Loucy (cell line): ENCODE measurements around the gene SPAM1.

Source experiments
- H2AFZ ChIP-seq: fragments of 200-600 bp; sonication (generic); 2 replicates; pipeline ENCODE4 v1.6.0; 2016; ENCODE audit warnings: antibody characterized with exemption, mild to moderate bottlenecking, low read length, moderate library complexity
- H3F3A ChIP-seq: fragments of 200-600 bp; 2 replicates; pipeline ENCODE4 v1.6.0; 2016; ENCODE audit warnings: antibody characterized with exemption, low read depth, mild to moderate bottlenecking
- H3K27me3 ChIP-seq: fragments of 200-600 bp; sonication (generic); 2 replicates; pipeline ENCODE4 v1.6.1; 2014; ENCODE audit warnings: low read length, mild to moderate bottlenecking; ENCODE audit not compliant: insufficient read depth, poor library complexity, severe bottlenecking
- H3K36me3 ChIP-seq: fragments of 200-600 bp; sonication (generic); 2 replicates; pipeline ENCODE4 v1.6.1; 2016; ENCODE audit warnings: low read length; ENCODE audit not compliant: insufficient read depth
- H3K4me1 ChIP-seq: fragments of 200-600 bp; sonication (generic); 2 replicates; pipeline ENCODE4 v1.5.1; 2014; ENCODE audit warnings: low read length, mild to moderate bottlenecking; ENCODE audit not compliant: insufficient read depth, poor library complexity, severe bottlenecking
- H3K4me2 ChIP-seq: fragments of 200-600 bp; sonication (generic); 2 replicates; pipeline ENCODE4 v1.6.0; 2014; ENCODE audit warnings: antibody characterized with exemption, low read length, low read depth, mild to moderate bottlenecking; ENCODE audit not compliant: poor library complexity, severe bottlenecking
- H3K4me3 ChIP-seq: fragments of 200-600 bp; sonication (generic); 2 replicates; pipeline ENCODE4 v1.5.1; 2014; ENCODE audit warnings: low read length, mild to moderate bottlenecking, mixed read lengths; ENCODE audit not compliant: poor library complexity, severe bottlenecking
- H3K79me2 ChIP-seq: fragments of 200-600 bp; sonication (generic); 2 replicates; pipeline ENCODE4 v1.6.1; 2014; ENCODE audit warnings: low read length; ENCODE audit not compliant: insufficient read depth
- H3K9ac ChIP-seq: fragments of 200-600 bp; sonication (generic); 2 replicates; pipeline ENCODE4 v1.6.0; 2014; ENCODE audit warnings: mild to moderate bottlenecking, low read depth, low read length, moderate library complexity; ENCODE audit not compliant: poor library complexity, severe bottlenecking
- H3K9me2 ChIP-seq: fragments of 200-600 bp; sonication (generic); replicated peaks from 2 replicates; pipeline ENCODE4 v1.6.1; 2016; ENCODE audit warnings: low read depth, low read length, mixed read lengths
- H3K9me3 ChIP-seq: fragments of 200-600 bp; sonication (generic); 2 replicates; pipeline ENCODE4 v1.6.1; 2014; ENCODE audit warnings: mild to moderate bottlenecking, antibody characterized with exemption, low read length, low read depth; ENCODE audit not compliant: insufficient read depth
- H4K20me1 ChIP-seq: fragments of 200-600 bp; sonication (generic); 2 replicates; pipeline ENCODE4 v1.6.0; 2014; ENCODE audit warnings: antibody characterized with exemption, low read length, mild to moderate bottlenecking; ENCODE audit not compliant: insufficient read depth, poor library complexity, severe bottlenecking
- CTCF ChIP-seq: fragments of 200-600 bp; sonication (generic); conservative IDR thresholded peaks from 2 replicates; pipeline ENCODE4 v1.5.1; 2014; ENCODE audit warnings: mild to moderate bottlenecking, antibody characterized with exemption, low read length
- EZH2phosphoT487 ChIP-seq: fragments of 200-600 bp; IDR thresholded peaks from 2 replicates; pipeline ENCODE4 v1.6.1; 2018; ENCODE audit warnings: antibody characterized with exemption, mild to moderate bottlenecking, moderate library complexity, borderline replicate concordance

SPAM1 gene

DNA sequence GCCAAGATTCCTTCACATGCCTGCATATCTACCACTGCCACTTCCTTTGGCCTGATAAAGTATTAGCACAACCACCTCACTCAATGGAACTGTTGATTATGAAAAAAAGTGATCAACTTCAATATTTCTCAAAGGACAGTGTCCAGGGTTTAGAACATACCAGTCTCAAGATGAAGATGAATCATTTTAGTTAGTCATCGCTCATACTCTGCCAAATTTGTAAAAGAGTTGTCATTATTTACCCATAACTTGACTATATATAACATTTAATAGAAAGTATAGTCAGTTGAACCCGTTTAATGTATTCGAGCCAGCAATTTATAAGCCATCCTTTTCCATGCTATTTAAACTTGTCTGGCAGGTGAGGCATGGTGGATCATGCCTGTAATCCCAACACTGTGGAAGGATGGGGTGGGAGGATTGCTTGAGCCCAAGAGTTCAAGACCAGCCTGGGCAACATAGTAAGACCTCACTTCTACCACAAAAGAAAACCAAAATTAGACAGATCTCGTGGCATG, 33.2 kb downstream of the SPAM1 start:
- no peaks in the 10 kb centered on the region for H3K9me3 ChIP-seq
- no peak overlapping the region for H2AFZ ChIP-seq
- no peaks in the 10 kb centered on the region for H3K36me3 ChIP-seq
- H3K9ac ChIP-seq: no peak overlapping the region
- H4K20me1 ChIP-seq: no peaks in the 10 kb centered on the region
- no peak overlapping the region for H3K4me2 ChIP-seq
- H3F3A ChIP-seq: no peaks in the 10 kb centered on the region
- no peaks in the 10 kb centered on the region for H3K79me2 ChIP-seq
- no peaks in the 10 kb centered on the region for H3K27me3 ChIP-seq
- H3K4me3 ChIP-seq: no peak overlapping the region
- no peak for TF ChIP-seq CTCF
- no peak for TF ChIP-seq EZH2phosphoT487
- H3K9me2 ChIP-seq: no peaks in the 10 kb centered on the region
- no peaks in the 10 kb centered on the region for H3K4me1 ChIP-seq

DNA sequence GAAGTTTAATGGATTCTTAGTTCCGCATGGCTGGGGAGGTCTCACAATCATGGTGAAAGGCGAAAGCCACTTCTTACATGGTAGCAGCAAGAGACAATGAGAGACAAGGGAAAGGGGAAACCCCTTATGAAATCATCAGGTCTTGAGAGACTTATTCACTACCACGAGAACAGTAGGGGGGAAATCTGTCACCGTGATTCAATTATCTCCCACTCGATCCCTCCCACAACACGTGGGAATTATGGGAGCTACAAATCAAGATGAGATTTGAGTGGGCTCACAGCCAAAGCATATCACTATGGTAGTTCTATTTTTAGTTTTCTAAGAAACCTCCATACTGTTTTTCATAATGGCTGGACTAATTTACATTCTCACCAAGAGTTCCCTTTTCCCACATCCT, 36.7 kb downstream of the SPAM1 start:
- H3K9me2 ChIP-seq: no peaks in the 10 kb centered on the region
- no peaks in the 10 kb centered on the region for H4K20me1 ChIP-seq
- no peaks in the 10 kb centered on the region for H3K36me3 ChIP-seq
- H3F3A ChIP-seq: no peaks in the 10 kb centered on the region
- no peaks in the 10 kb centered on the region for H3K79me2 ChIP-seq
- no peak overlapping the region for H3K4me2 ChIP-seq
- H2AFZ ChIP-seq: no peak overlapping the region
- no peaks in the 10 kb centered on the region for H3K4me1 ChIP-seq
- no peak overlapping the region for H3K9ac ChIP-seq
- no peaks in the 10 kb centered on the region for H3K27me3 ChIP-seq
- TF ChIP-seq EZH2phosphoT487: no peak
- no peaks in the 10 kb centered on the region for H3K9me3 ChIP-seq
- H3K4me3 ChIP-seq: no peak overlapping the region

GRCh38 chr7:123966936-123967335, 41.9 kb downstream of the SPAM1 start:
- Histone ChIP-seq H3K27me3 (no peaks in the 10 kb centered on the region), H3K9ac (no peak overlapping the region), H3K4me1 (no peaks in the 10 kb centered on the region), H3F3A (no peaks in the 10 kb centered on the region), H3K4me3 (no peak overlapping the region), H4K20me1 (no peaks in the 10 kb centered on the region), H3K36me3 (no peaks in the 10 kb centered on the region), H2AFZ (no peak overlapping the region), H3K4me2 (no peak overlapping the region), H3K9me2 (no peaks in the 10 kb centered on the region), H3K9me3 (no peaks in the 10 kb centered on the region), H3K79me2 (no peaks in the 10 kb centered on the region)
- no peak for TF ChIP-seq EZH2phosphoT487
- no peak for TF ChIP-seq CTCF

DNA sequence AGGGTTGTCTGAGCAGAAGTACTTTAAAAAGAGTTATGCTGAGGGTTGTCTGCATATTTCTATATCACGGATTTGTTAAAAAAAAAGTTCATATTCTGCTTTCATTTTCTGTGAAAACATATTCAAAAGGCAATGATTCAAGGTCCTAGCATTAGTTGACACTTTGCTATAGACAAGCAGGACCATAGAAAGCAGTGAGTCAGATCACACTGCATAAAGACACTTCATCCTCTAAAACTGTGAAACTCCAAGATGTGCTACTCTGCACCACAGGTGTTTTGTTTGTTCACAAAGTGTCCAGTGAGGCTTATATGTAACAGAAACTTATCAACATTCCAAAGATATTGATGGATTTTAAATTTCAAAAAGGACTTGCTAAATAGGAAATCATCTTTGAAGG, 47.0 kb downstream of the SPAM1 start:
- Histone ChIP-seq H3F3A (no peaks in the 10 kb centered on the region), H3K4me3 (no peak overlapping the region), H4K20me1 (no peaks in the 10 kb centered on the region), H3K79me2 (no peaks in the 10 kb centered on the region), H3K4me1 (no peaks in the 10 kb centered on the region), H2AFZ (no peak overlapping the region), H3K9ac (no peak overlapping the region), H3K4me2 (no peak overlapping the region), H3K9me3 (no peaks in the 10 kb centered on the region), H3K27me3 (no peaks in the 10 kb centered on the region), H3K36me3 (no peaks in the 10 kb centered on the region), H3K9me2 (no peaks in the 10 kb centered on the region)
- TF ChIP-seq CTCF (no peak), EZH2phosphoT487 (no peak)
